GM08714 (cell line): ENCODE results near the gene NDUFAF4.

ENCODE experiments used
- H3K4me3 ChIP-seq: fragments of 200-500 bp; sonication (Bioruptor generic); 2 replicates; pipeline ENCODE4 v1.5.1; 2014; ENCODE audit warnings: mild to moderate bottlenecking, low read length, inconsistent platforms
- ZNF274 ChIP-seq: IDR thresholded peaks from 2 replicates; pipeline ENCODE4 v1.6.1; 2012; ENCODE audit warnings: mild to moderate bottlenecking, low read depth, low read length

NDUFAF4 gene

GRCh38 chr6:96917098-96917497 is 19.4 kb upstream of the NDUFAF4 start:
- TF ChIP-seq ZNF274, result no peak
- no peak overlapping the region for H3K4me3 ChIP-seq

GRCh38 chr6:96913621-96914020 is 15.9 kb upstream of the NDUFAF4 start:
- no peak overlapping the region for H3K4me3 ChIP-seq
- TF ChIP-seq ZNF274, result no peak

GRCh38 chr6:96911751-96912150 is 14.1 kb upstream of the NDUFAF4 start:
- no peak for TF ChIP-seq ZNF274
- no peak overlapping the region for H3K4me3 ChIP-seq

- H3K4me3 ChIP-seq, result no peak overlapping the region
- no peak for TF ChIP-seq ZNF274
Measured at GRCh38 chr6:96911171-96911570, 13.5 kb upstream of the NDUFAF4 start.

- TF ChIP-seq ZNF274, result no peak
- H3K4me3 ChIP-seq, result no peak overlapping the region
Measured at GRCh38 chr6:96909811-96910210, 12.1 kb upstream of the NDUFAF4 start.

GRCh38 chr6:96907498-96907897 is 9.8 kb upstream of the NDUFAF4 start:
- no peak overlapping the region for H3K4me3 ChIP-seq
- TF ChIP-seq ZNF274, result no peak

- no peak for TF ChIP-seq ZNF274
- no peak overlapping the region for H3K4me3 ChIP-seq
Measured at GRCh38 chr6:96900873-96901272, 3.2 kb upstream of the NDUFAF4 start.

GRCh38 chr6:96899451-96899998 is 1.8 kb upstream of the NDUFAF4 start:
- no peak for TF ChIP-seq ZNF274
- no peak overlapping the region for H3K4me3 ChIP-seq

GRCh38 chr6:96899019-96899418 is 1.3 kb upstream of the NDUFAF4 start:
- no peak overlapping the region for H3K4me3 ChIP-seq

GRCh38 chr6:96898241-96898851 is 655 bp upstream of the NDUFAF4 start:
- peak overlapping the region; percentile 68 for H3K4me3 ChIP-seq
- TF ChIP-seq ZNF274, result no peak

More at GRCh38 chr6:96899019-96899418, 1.3 kb upstream of the NDUFAF4 start:
- no peak for TF ChIP-seq ZNF274

- no peak overlapping the region for H3K4me3 ChIP-seq
- TF ChIP-seq ZNF274, result no peak
Measured at GRCh38 chr6:96889146-96889545, 8.5 kb downstream of the NDUFAF4 start.

GRCh38 chr6:96888745-96889144 is 8.9 kb downstream of the NDUFAF4 start:
- TF ChIP-seq ZNF274, result no peak
- H3K4me3 ChIP-seq, result no peak overlapping the region

- no peak overlapping the region for H3K4me3 ChIP-seq
- TF ChIP-seq ZNF274, result no peak
Measured at GRCh38 chr6:96886519-96886918, 11.2 kb downstream of the NDUFAF4 start.

- peak overlapping the region; percentile 54; the same call in 1 of the 2 replicates for H3K4me3 ChIP-seq
Measured at GRCh38 chr6:96885187-96885631, 12.5 kb downstream of the NDUFAF4 start.

- TF ChIP-seq ZNF274, result no peak
Measured at GRCh38 chr6:96878143-96878542, 19.5 kb downstream of the NDUFAF4 start.

More at GRCh38 chr6:96878143-96878542, 19.5 kb downstream of the NDUFAF4 start:
- no peak overlapping the region for H3K4me3 ChIP-seq
